Fibroblast of skin of abdomen (primary cell): ENCODE results near the gene POGLUT2. TPM values are rescaled to one million over a fixed set of nuclear protein-coding genes. Genes with fewer than 3 reads are reported as not detected.
A peak's percentile ranks its signal among the peaks of the same experiment; 100 is the strongest.

Experiments used
- DNase-seq: peaks from one replicate; pipeline ENCODE4 v3.0.0-alpha.2; 2013
- polyA plus RNA-seq, 2 experiments: library from polyadenylated mRNA; unstranded; fragments of 120-200 nt; gene quantifications; one replicate each; pipeline ENCODE4 v1.2.1, GENCODE V29; 2013; ENCODE audit not compliant: insufficient read length in 2 of 2

The POGLUT2 gene
- polyA plus RNA-seq (2013, experiment 1 of 2; ENCODE audit: insufficient read length), result 31.5 TPM
- 29.5 TPM for polyA plus RNA-seq (2013, experiment 2 of 2; ENCODE audit: insufficient read length)

- DNase-seq, result peak; percentile 92
Observed at GRCh38 chr13:102798581-102799425, at the start of gene POGLUT2, which contains the start of gene BIVM. POGLUT2 (minus strand) TSS chr13:102798976; CDS start chr13:102798670, 306 bp downstream. BIVM (plus strand) TSS chr13:102799119; CDS start chr13:102807268, 8,149 bp downstream.

DNA sequence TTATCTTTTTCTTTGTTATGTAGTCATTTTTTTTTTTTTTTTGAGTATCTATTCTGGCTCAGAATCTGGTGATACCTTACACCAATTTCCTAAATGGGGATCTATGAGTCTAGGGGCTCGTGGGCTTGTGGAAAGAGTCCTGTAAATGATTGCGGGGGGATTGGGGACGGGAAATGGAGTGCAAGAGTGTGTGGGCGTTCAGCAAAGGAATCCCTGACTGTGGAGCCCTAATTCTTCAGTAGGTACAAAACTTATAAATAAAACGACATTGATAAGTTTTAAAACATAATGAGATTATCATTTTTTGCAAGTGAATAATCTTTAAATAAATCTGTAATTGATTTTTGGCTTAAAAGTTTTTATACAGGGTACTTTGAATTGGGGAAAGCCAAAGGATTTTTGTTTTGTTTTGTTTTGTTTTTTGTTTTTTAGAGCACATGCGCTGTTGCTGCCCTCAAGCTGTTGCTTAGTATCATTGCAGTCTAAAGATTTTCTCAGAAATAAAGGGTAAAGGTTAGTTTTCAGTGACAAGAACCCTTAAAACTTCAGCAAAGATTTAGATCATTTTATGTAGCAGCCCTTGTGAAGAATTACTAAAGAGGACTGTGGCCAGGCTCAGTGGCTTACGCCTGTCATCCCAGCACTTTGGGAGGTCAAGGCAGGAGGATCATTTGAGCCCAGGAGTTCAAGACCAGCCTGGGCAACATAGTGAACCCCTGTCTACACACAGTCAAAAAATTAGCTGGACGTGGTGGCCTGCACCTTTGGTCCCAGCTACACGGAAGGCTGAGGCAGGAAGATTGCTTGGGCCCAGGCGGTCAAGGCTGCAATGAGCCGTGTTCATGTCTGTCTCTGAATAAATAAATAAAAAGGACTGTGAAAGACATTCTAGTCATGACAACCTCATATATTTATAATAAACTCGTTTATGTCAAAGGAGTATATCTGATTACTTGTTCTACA is 48.8 kb upstream of the POGLUT2 start:
- peak; percentile 27 for DNase-seq

DNA sequence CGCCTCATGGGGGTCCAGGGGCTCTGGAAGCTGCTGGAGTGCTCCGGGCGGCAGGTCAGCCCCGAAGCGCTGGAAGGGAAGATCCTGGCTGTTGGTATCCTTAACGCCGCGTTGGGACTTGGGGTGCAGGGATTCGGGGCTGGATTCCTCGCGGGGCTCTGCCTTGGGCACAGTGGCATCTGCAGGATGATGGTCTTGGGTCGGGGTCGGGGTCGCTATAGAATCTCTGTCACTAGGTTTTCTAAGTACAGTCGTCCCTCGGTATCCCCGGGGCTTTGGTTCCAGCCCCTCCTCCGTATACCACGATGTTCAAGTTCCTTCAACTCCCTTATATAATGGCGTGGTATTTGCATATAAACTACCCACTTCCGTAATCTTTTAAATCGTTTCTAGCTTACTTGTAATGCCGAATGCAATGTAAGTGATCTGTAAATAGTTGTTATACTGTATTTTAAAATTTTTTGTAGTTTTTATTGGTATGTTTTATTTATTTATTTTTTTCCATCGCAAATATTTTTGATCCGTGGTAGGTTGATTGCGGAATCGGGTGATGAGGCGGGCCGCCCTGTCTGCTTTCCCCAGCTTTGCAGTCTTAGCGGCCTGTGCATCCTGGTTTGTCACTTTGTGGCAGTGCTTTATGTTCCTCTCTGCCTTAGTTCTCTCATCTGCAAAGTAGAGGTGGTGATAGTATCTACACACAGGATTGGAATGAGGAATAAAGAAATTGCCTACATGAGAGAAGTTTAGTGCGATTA is 47.7 kb upstream of the POGLUT2 start:
- peak; percentile 26 for DNase-seq

- DNase-seq, result peak; percentile 96
Observed at GRCh38 chr13:102845630-102846260, 47.0 kb upstream of the POGLUT2 start, which contains the start of gene ERCC5. ERCC5 (plus strand) TSS chr13:102846032; CDS start chr13:102846267, 235 bp downstream.

DNA sequence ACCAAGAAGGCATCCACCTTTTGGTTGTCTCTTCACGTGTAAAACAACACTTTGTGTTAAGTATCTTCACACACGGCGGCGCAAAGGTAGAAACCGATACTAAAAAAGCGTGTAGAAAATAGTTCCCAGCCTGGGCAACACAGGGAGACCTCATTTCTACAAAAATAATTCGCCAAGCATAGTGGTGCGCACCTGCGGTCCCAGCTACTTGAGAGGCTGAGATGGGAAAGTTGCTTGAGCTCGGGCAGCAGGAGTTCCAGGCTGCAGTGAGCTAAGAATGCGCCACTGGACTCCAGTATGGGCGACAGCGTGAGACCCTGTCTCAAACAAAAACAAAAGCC is 46.5 kb upstream of the POGLUT2 start:
- DNase-seq, result no peak

DNA sequence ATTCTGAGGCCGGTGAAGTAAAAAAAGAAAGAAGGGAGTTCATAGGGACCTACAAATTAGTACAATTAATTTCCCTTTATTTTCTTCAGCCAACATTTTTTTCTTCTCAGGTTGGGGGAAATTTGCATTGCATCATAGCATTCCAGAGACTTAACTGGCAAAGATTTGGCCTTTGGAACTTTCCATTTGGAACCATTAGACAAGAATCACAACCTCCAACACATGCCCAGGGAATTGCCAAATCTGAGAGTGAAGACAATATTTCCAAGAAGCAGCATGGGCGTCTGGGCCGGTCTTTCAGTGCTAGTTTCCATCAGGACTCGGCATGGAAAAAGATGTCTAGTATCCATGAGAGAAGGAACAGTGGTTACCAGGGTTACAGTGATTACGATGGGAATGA is 40.7 kb upstream of the POGLUT2 start:
- peak; percentile 19 for DNase-seq

DNA sequence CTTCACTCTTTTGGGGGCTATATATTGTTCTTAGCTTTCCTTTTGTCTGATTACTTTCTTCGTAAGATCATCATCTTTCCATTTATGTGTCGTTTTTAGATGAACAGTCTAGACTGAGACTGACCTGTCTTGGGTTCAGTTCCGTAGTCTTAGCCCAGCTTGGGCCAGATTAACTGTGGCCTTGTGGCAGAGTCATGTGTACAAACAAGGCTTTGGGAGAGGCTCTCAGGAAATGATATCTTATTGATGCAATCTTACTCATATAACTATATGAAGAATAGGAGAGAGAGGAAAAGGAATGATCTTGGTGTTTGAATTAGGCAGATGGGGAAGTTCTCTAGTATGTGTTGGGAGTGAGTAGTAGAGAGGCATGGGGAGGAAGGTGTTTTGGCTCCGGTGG is 40.2 kb upstream of the POGLUT2 start:
- DNase-seq, result no peak

DNA sequence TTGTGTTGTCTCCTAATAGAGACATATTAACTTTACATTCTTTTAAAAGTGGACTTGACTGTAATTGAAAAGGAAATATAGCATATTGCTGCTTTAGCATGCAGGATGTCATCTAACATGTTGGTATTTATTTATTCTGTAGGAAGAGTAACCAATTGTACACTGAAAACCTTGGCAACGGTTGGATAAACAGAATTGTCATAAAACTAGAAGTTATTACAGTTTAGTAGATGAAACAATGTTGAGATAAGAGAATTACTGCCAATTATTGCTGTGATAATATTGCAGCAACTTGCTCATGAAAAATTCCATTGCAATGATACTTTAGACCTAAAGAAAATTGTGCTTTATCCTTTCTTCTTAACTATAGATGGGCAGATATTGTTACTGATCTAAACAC is 39.5 kb upstream of the POGLUT2 start:
- DNase-seq, result no peak

- no peak for DNase-seq
Observed at GRCh38 chr13:102836471-102836870, 37.7 kb upstream of the POGLUT2 start.

- no peak for DNase-seq
Observed at GRCh38 chr13:102830646-102831045, 31.9 kb upstream of the POGLUT2 start.

- DNase-seq, result peak; percentile 93
Observed at GRCh38 chr13:102825921-102826706, 27.3 kb upstream of the POGLUT2 start.

GRCh38 chr13:102825400-102825799 is 26.6 kb upstream of the POGLUT2 start:
- no peak for DNase-seq

GRCh38 chr13:102817907-102818306 is 19.1 kb upstream of the POGLUT2 start:
- DNase-seq, result peak; percentile 57

- DNase-seq, result no peak
Observed at GRCh38 chr13:102817241-102817640, 18.5 kb upstream of the POGLUT2 start.

- peak; percentile 61 for DNase-seq
Observed at GRCh38 chr13:102816708-102817107, 17.9 kb upstream of the POGLUT2 start.

DNA sequence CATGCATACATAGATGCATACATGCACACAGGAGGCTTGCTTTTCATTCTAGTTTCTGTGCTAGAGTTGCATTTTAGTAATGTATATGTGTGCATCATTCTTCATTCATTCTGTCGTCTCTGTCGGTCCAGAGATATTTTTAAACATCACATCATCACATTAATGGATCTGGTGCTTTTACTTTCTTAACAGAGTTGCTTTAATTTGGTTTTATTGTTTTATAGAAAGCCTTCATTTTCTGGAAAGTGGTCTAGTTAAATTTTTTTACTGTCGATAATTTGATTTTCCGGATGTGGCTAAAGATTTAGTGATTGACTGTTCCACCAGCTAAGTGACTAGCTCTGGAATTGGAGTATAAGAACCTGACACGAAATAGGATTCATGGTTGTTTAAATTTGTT is 17.0 kb upstream of the POGLUT2 start:
- DNase-seq, result no peak

GRCh38 chr13:102814793-102815192 is 16.0 kb upstream of the POGLUT2 start:
- DNase-seq, result no peak

DNA sequence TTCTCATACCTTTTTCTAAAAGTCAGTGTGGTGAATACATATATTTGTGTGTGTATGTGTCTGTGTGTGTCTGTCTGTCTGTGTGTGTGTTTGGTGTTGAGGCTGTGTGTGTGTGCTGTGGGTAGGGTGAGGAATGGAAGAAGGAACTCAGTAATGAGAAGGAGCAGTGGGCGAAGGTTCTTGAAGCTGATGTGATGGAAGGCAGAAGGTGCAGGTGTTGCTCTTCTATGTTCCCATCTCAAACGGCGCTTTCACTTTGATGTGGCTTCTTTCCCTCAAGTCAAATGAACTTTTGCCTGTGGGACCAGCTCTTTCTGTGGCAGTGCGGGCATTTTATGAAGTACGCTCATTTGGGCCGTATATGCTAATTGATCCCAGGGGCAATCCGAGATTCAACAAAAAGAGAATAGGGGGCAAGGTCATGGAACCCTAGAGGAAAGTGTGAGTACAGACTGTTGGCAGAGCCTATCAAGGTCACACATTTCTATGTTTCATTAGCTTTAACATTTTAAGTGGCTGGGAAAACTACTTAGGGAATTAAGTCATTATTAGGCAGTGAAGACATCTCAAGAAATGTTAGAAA is 15.3 kb upstream of the POGLUT2 start:
- DNase-seq, result no peak

DNA sequence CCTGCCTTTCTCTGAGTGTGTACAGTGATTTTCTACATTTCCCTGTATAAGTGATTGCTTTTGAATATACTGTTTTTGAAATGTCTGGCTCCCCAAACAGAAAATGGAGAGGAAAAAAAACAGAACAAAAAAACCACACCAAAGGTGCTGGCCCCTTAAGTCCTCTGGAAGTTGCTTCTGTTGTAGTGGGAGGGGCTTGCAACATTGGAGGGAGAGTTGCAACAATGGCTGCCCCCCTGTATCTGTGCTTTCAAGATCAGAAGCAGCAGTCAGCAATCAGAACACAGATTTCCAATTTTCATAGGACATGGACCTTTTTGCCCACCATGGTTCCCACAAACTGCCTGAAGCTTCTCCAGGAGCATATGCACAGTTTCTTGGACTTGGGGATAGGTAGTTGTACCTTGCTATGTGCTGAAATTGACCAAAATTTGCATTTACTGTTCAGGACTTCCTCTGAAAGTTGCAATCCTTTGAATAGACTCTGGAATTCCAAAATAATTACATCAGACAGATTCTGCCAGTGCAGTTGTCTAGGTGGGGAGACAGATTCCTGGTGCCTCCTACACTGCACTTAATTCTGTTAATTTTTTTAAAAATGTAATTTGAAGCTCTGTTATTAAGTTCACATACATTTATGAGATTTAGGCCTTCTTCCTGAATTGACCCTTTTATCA is 14.0 kb upstream of the POGLUT2 start:
- peak; percentile 26 for DNase-seq

DNA sequence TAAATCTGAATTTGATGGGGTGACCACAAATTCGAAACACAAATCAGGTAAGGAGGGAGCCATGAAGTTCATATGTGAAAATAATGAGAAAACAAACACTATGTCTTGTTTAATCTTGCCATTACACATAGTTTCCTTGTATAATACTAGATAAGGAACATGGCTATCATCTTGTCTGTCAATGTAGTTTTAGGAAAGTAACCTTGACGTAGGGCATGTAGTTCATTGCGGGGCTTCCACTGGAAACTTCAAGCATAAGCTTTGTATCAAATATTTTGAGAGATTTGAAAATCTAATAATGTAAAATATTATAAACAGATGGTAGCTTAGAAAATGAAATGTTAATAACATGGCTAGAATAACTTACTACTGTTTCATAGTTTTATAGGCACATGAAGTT is 8.9 kb upstream of the POGLUT2 start:
- no peak for DNase-seq
